Neural progenitor cell (in vitro differentiated cells): ENCODE data around the gene CDH13.

ENCODE experiments used
- EZH2phosphoT487 ChIP-seq: fragments of 200-600 bp; sonication (generic); IDR thresholded peaks from 2 replicates; pipeline ENCODE4 v1.6.1; 2017; ENCODE audit warnings: antibody characterized with exemption
- TF ChIP-seq, protein P1 (sequence below): fragments of 200-600 bp; sonication (generic); IDR thresholded peaks from 2 replicates; pipeline ENCODE4 v1.5.1; 2017; ENCODE audit warnings: antibody characterized with exemption, mild to moderate bottlenecking

DNA sequence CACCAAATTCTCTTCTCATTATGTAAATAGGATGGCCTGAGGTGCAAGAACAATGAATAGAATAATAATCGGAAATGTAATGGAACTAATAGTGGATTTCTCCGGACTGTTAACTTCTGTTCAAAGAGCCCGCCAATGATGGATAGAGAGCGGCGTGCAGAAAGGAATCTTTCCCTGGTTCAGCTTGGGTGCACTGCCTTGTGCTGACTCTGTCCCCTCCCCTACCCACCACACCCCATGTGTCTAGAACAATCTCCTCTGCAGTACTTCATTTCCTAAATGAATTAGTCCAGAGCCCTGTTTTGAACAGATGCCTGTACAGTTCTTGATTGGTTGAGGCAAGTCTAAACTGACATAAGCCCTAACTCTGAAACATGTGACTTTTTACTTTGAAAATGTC, 125.4 kb downstream of the CDH13 start:
- TF ChIP-seq, protein P1, sequence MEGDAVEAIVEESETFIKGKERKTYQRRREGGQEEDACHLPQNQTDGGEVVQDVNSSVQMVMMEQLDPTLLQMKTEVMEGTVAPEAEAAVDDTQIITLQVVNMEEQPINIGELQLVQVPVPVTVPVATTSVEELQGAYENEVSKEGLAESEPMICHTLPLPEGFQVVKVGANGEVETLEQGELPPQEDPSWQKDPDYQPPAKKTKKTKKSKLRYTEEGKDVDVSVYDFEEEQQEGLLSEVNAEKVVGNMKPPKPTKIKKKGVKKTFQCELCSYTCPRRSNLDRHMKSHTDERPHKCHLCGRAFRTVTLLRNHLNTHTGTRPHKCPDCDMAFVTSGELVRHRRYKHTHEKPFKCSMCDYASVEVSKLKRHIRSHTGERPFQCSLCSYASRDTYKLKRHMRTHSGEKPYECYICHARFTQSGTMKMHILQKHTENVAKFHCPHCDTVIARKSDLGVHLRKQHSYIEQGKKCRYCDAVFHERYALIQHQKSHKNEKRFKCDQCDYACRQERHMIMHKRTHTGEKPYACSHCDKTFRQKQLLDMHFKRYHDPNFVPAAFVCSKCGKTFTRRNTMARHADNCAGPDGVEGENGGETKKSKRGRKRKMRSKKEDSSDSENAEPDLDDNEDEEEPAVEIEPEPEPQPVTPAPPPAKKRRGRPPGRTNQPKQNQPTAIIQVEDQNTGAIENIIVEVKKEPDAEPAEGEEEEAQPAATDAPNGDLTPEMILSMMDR = no peak
- no peak for TF ChIP-seq EZH2phosphoT487
